Endothelial cell of umbilical vein (primary cell): Measurements from ENCODE around the gene WDPCP. TPM values are rescaled to one million over a fixed set of nuclear protein-coding genes. Genes with fewer than 3 reads are reported as not detected.

ENCODE experiments used
- BruUV-seq: library from RNA; stranded (reverse); fragments of 400-500 nt; replicated peaks from 2 replicates; lab custom pipeline; 2021; lab: Mats Ljungman, UMichigan
- CTCF ChIA-PET: fragments of 300-600, 350-600 bp; sonication (Branson Sonifier 250); formaldehyde crosslinking; loops from one replicate; lab custom pipeline; 2021; ENCODE audit warnings: antibody characterized with exemption, inconsistent platforms; lab: Charles Lee
- POLR2A ChIA-PET: fragments of 300-600, 350-600 bp; sonication (Branson Sonifier 250); formaldehyde crosslinking; loops from one replicate; lab custom pipeline; 2021; ENCODE audit warnings: antibody characterized with exemption, inconsistent platforms; lab: Charles Lee
- DNase-seq: peaks from one replicate; pipeline ENCODE4 v3.0.0-alpha.2; 2011; ENCODE audit warnings: low read depth, low spot score
- FAIRE-seq: peaks from 2 replicates; lab custom pipeline; 2011; peaks lifted over from hg19 to GRCh38; lab: Jason Lieb, UNC
- H2AFZ ChIP-seq: 2 replicates; pipeline ENCODE4 v1.6.0; 2012; ENCODE audit warnings: low read depth, low read length, control low read depth, inconsistent platforms
- H3K27ac ChIP-seq: 2 replicates; pipeline ENCODE4 v1.5.1; 2011; ENCODE audit warnings: low read depth, mild to moderate bottlenecking, control low read depth, low read length, moderate library complexity; ENCODE audit not compliant: insufficient read depth
- H3K27me3 ChIP-seq, 2 experiments: 2 replicates each; pipeline versions ENCODE4 v1.6.0 to v1.6.1; 2011; ENCODE audit warnings: low read length in 2 of 2, mixed read lengths in 1 of 2; ENCODE audit not compliant: control insufficient read depth in 2 of 2, insufficient read depth in 2 of 2
- H3K36me3 ChIP-seq, 2 experiments: 2 replicates in 1 of 2; 3 replicates in 1 of 2; pipeline ENCODE4 v1.5.1; 2011; ENCODE audit warnings: low read length in 2 of 2, mild to moderate bottlenecking in 1 of 2, moderate library complexity in 1 of 2; ENCODE audit not compliant: control insufficient read depth in 2 of 2, insufficient read depth in 2 of 2; ENCODE audit errors: extremely low read depth in 1 of 2
- H3K4me1 ChIP-seq: 3 replicates; pipeline ENCODE4 v1.5.1; 2011; ENCODE audit warnings: mild to moderate bottlenecking, low read length; ENCODE audit not compliant: control insufficient read depth, insufficient read depth; ENCODE audit errors: extremely low read depth
- H3K4me2 ChIP-seq: 2 replicates; pipeline ENCODE4 v1.6.1; 2011; ENCODE audit warnings: low read length, control low read depth, mixed read lengths; ENCODE audit not compliant: insufficient read depth
- H3K4me3 ChIP-seq, 3 experiments: fragments of 200-600 bp in 1 of 3; sonication (generic), shearing (Covaris generic) in 1 of 3; replicated peaks in 1 of 3; 2 replicates each; pipeline ENCODE4 v1.5.1; 2011 to 2016; ENCODE audit warnings: control low read depth in 3 of 3, low read length in 3 of 3, mild to moderate bottlenecking in 2 of 3, inconsistent platforms in 1 of 3, low read depth in 1 of 3, moderate library complexity in 1 of 3; ENCODE audit not compliant: insufficient read depth in 1 of 3
- H3K79me2 ChIP-seq: 2 replicates; pipeline ENCODE4 v1.6.0; 2012; ENCODE audit warnings: low read length, inconsistent platforms; ENCODE audit not compliant: control insufficient read depth, insufficient read depth
- H3K9ac ChIP-seq: replicated peaks from 2 replicates; pipeline ENCODE3; 2011; ENCODE audit warnings: low read length, control low read depth; ENCODE audit not compliant: insufficient read depth; ENCODE audit errors: extremely low read depth
- H3K9me1 ChIP-seq: replicated peaks from 3 replicates; pipeline ENCODE4 v1.6.0; 2011; ENCODE audit warnings: mild to moderate bottlenecking, low read length; ENCODE audit not compliant: control insufficient read depth, insufficient read depth; ENCODE audit errors: extremely low read depth
- H3K9me3 ChIP-seq: replicated peaks from 2 replicates; pipeline ENCODE4 v1.5.1; 2012; ENCODE audit warnings: low read length, inconsistent platforms; ENCODE audit not compliant: control insufficient read depth, insufficient read depth
- H4K20me1 ChIP-seq: replicated peaks from 2 replicates; pipeline ENCODE3; 2011; ENCODE audit warnings: mild to moderate bottlenecking, low read length; ENCODE audit not compliant: control insufficient read depth, insufficient read depth; ENCODE audit errors: extremely low read depth
- EZH2 ChIP-seq: IDR thresholded peaks from 2 replicates; pipeline ENCODE4 v1.6.1; 2012; ENCODE audit warnings: borderline replicate concordance, low read depth, mild to moderate bottlenecking, moderate library complexity, low read length, inconsistent platforms; ENCODE audit not compliant: severe bottlenecking
- FOS ChIP-seq: IDR thresholded peaks from 2 replicates; pipeline ENCODE4 v1.6.1; 2011; ENCODE audit warnings: mild to moderate bottlenecking, low read length, moderate library complexity, borderline replicate concordance; ENCODE audit not compliant: insufficient read depth
- GATA2 ChIP-seq: IDR thresholded peaks from 2 replicates; pipeline ENCODE4 v1.7.0; 2011; ENCODE audit warnings: low read depth, mild to moderate bottlenecking, moderate library complexity, mixed read lengths, low read length; ENCODE audit not compliant: insufficient read length, insufficient read depth
- JUN ChIP-seq: IDR thresholded peaks from 2 replicates; pipeline ENCODE4 v1.6.1; 2011; ENCODE audit warnings: borderline replicate concordance, low read depth; ENCODE audit not compliant: insufficient read length, insufficient read depth
- MYC ChIP-seq: IDR thresholded peaks from one replicate; pipeline ENCODE4 v1.6.1; 2011; ENCODE audit warnings: mild to moderate bottlenecking, low read depth, low read length
- POLR2A ChIP-seq: IDR thresholded peaks from 2 replicates; pipeline ENCODE4 v1.6.1; 2012; ENCODE audit warnings: low read depth, mild to moderate bottlenecking, control low read depth, low read length
- POLR2AphosphoS5 ChIP-seq: IDR thresholded peaks from 2 replicates; pipeline ENCODE4 v1.6.1; 2012; ENCODE audit warnings: low read depth, mild to moderate bottlenecking, control low read depth, low read length, moderate library complexity; ENCODE audit not compliant: insufficient read depth
- dilution Hi-C: fragments of 300-500 bp; cut with MboI; formaldehyde crosslinking; loops from one replicate; pipeline ENCODE4 v1.15.0; 2019; ENCODE audit warnings: low sequenced_read_pairs; ENCODE audit not compliant: extremely low pct_ligation_motif_present
- intact Hi-C: fragments of 100-400 bp; cut with micrococcal nuclease; formaldehyde crosslinking; loops from one replicate; pipeline ENCODE4 v1.10.0; 2022
- polyA plus RNA-seq, 4 experiments: library from polyadenylated mRNA; depleted of rRNA in 3 of 4; stranded (reverse) in 3 of 4; unstranded in 1 of 4; fragments of >200 nt; gene quantifications; 2 replicates each; pipeline versions ENCODE4 v1.2.1 to v1.2.3, GENCODE V29; 2011 to 2012; ENCODE audit warnings: missing spikeins in 1 of 4
- total RNA-seq: library from RNA; stranded (reverse); gene quantifications from 2 replicates; pipeline ENCODE4 v1.2.3, GENCODE V29; 2021
- TF ChIP-seq, protein P1 (sequence below), 2 donors: IDR thresholded peaks; 1 replicate in 1 of 2; 2 replicates in 1 of 2; pipeline ENCODE4 v1.5.1; 2011; ENCODE audit warnings: low read length in 2 of 2, mild to moderate bottlenecking in 2 of 2, moderate library complexity in 2 of 2, control low read depth in 1 of 2, inconsistent platforms in 1 of 2, low read depth in 1 of 2; ENCODE audit not compliant: insufficient read depth in 1 of 2; ENCODE audit errors: extremely low read depth in 1 of 2
- TF ChIP-seq, protein P2 (sequence below): IDR thresholded peaks from 2 replicates; pipeline ENCODE4 v1.6.1; 2011; ENCODE audit not compliant: insufficient read depth, insufficient read length

The WDPCP gene
- total and polyA plus RNA-seq, 2 donors (not counting 3 experiments of a cell fraction or from before 2014, with no cell fraction given), result 4.0 to 8.8 TPM

DNA sequence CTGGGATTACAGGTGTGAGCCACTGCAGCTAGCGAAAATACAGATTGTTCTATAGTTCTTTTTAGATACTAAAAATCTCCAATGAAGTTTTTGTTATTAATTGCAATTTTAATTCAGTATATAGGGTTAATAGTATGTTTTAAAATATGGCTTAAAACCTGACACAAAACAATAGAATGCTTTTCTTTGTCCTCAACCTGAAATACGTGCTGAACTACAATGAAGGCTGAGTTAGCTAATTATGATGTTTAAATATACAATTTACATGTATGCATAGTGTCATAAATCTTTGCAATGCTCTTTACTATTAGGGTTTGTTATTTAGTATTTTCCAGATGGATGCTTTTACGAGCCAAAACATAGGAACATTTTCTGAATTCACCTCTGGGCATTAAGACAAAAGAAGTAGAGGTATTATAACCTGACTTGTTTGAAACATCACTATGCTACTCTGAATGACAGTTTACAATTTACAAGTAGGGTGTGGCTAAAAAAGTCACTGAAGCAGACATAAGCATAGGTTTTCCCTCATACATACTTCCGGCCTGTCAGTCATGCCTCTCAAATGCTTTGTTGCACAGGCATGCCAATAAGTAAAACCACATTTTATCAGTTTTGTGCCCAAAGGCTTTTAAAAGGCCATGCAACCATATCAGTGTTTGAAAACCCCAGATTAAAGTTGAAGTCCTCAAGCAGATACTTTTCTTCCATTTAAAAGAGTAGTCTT lies 369.3 kb downstream of the WDPCP start:
- no TSS peak for BruUV-seq
- CTCF ChIA-PET, result no interaction called here
- Histone ChIP-seq H3K27me3 (no peaks in the 10 kb centered on the region), H3K79me2 (no peaks in the 10 kb centered on the region), H3K4me1 (no peaks in the 10 kb centered on the region), H3K9me3 (no peaks in the 10 kb centered on the region), H4K20me1 (no peaks in the 10 kb centered on the region), H3K9ac (no peak overlapping the region), H3K27ac (no peak overlapping the region), H3K9me1 (no peaks in the 10 kb centered on the region), H3K4me2 (no peak overlapping the region), H3K36me3 (no peaks in the 10 kb centered on the region), H3K4me3 (no peak overlapping the region), H2AFZ (no peak overlapping the region)
- POLR2A ChIA-PET, result no interaction called here
- intact Hi-C loops, result no loop called here
- DNase-seq (no peak), FAIRE-seq (no peak)
- TF ChIP-seq MYC (no peak), POLR2A (no peak), POLR2AphosphoS5 (no peak), JUN (no peak)
- dilution Hi-C loops, result no loop called here

DNA sequence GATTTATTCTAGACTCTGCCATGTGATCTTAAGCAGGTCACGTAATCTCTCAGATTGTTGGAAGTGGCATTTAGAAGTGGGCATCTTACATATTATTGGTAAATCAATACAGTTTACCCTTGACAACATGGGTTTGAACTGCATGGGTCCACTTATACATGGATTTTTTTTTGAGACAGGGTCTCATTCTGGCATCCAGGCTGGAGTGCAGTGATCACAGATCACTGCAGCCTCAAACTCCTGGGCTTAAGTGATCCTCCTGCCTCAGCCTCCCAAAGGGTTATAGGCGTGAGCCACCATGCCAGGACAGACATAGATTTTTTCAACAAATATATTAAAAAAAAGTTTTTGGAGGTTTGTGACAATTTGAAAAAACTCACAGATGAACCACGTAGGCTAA lies 393.0 kb downstream of the WDPCP start:
- dilution Hi-C loops, result no loop called here
- no TSS peak for BruUV-seq
- FAIRE-seq, result no peak

More for the DNA sequence above, 393.0 kb downstream of the WDPCP start:
- no peaks in the 10 kb centered on the region for H4K20me1 ChIP-seq
- H3K79me2 ChIP-seq, result no peaks in the 10 kb centered on the region
- no peaks in the 10 kb centered on the region for H3K9me1 ChIP-seq
- no peak overlapping the region for H3K4me2 ChIP-seq
- H3K9ac ChIP-seq, result no peak overlapping the region
- no peaks in the 10 kb centered on the region for H3K27me3 ChIP-seq
- no peak overlapping the region for H2AFZ ChIP-seq
- no peaks in the 10 kb centered on the region for H3K9me3 ChIP-seq
- no peaks in the 10 kb centered on the region for H3K4me1 ChIP-seq
- CTCF ChIA-PET, result no interaction called here
- H3K36me3 ChIP-seq, result no peaks in the 10 kb centered on the region
- DNase-seq, result no peak
- POLR2A ChIA-PET, result no interaction called here
- no peak for TF ChIP-seq MYC
- TF ChIP-seq POLR2AphosphoS5, result no peak
- no peak for TF ChIP-seq EZH2
- TF ChIP-seq GATA2, result no peak
- no peak for TF ChIP-seq JUN
- no peak for TF ChIP-seq FOS
- TF ChIP-seq, protein P1, sequence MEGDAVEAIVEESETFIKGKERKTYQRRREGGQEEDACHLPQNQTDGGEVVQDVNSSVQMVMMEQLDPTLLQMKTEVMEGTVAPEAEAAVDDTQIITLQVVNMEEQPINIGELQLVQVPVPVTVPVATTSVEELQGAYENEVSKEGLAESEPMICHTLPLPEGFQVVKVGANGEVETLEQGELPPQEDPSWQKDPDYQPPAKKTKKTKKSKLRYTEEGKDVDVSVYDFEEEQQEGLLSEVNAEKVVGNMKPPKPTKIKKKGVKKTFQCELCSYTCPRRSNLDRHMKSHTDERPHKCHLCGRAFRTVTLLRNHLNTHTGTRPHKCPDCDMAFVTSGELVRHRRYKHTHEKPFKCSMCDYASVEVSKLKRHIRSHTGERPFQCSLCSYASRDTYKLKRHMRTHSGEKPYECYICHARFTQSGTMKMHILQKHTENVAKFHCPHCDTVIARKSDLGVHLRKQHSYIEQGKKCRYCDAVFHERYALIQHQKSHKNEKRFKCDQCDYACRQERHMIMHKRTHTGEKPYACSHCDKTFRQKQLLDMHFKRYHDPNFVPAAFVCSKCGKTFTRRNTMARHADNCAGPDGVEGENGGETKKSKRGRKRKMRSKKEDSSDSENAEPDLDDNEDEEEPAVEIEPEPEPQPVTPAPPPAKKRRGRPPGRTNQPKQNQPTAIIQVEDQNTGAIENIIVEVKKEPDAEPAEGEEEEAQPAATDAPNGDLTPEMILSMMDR (IDR thresholded peaks at IDR 0.05; ENCODE audit: extremely low read depth in 1 of 2, insufficient read depth in 1 of 2, low read depth in 1 of 2, low read length in 2 of 2), result no peak
- TF ChIP-seq POLR2A, result no peak
- TF ChIP-seq, protein P2, sequence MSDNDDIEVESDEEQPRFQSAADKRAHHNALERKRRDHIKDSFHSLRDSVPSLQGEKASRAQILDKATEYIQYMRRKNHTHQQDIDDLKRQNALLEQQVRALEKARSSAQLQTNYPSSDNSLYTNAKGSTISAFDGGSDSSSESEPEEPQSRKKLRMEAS, result no peak
- H3K4me3 ChIP-seq, result no peak overlapping the region
- H3K27ac ChIP-seq, result no peak overlapping the region
- intact Hi-C loops, result no loop called here
